Fibroblast of skin of scalp (primary cell): ENCODE measurements around the gene ACSL1.
A peak's percentile ranks its signal among the peaks of the same experiment; 100 is the strongest.
"Not testable (repeated sequence)": the region's sequence is repeated elsewhere in the genome, so short reads cannot be mapped to it uniquely, and the experiment has no call there.

Source experiments
- DNase-seq: peaks from one replicate; pipeline ENCODE4 v3.0.0-alpha.2; 2013

ACSL1 gene

DNA sequence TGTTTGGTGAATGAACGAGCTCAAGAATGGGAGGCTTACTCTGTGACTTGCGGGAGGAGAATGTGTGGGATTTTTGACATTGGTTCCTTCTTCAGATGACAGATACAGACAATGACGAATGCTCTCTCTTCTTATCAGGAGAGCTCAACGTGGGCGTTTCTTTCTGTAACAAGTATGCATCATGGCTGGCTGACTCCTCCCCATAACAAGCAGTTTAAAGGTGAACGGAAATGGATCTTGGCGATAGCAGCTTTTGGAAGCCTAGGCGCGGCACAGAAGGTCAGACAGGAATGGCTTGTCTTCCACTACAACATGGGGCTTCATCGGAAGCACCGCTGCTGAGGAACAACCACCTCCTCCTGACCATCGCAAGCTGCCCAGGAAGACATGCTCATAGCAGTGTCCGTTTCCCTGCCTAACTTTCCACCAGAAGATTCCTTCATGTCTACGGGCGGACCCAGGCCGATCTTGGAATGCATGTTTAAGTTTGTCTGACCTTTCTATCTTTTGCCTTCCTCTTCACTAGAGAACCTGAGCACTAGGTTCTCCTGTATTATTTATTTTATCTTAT lies 18.3 kb upstream of the ACSL1 start:
- DNase-seq, result no peak

DNA sequence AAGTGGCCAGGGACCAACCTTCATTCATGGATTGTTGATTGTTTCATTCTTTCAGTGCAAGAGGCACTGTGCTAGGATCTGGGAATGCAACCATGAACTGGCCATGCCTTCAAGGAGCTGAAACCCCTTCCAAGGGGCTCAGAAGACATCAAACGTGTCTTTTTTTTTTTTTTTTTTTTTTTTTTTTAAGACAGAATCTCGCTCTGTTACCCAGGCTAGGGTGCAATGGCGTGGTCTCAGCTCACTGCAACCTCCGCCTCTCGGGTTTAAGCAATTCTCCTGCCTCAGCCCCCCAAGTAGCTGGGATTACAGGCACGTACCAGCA lies 13.3 kb upstream of the ACSL1 start:
- not testable (repeated sequence) for DNase-seq

GRCh38 chr4:184838249-184839074 lies 12.7 kb upstream of the ACSL1 start:
- no peak for DNase-seq

DNA sequence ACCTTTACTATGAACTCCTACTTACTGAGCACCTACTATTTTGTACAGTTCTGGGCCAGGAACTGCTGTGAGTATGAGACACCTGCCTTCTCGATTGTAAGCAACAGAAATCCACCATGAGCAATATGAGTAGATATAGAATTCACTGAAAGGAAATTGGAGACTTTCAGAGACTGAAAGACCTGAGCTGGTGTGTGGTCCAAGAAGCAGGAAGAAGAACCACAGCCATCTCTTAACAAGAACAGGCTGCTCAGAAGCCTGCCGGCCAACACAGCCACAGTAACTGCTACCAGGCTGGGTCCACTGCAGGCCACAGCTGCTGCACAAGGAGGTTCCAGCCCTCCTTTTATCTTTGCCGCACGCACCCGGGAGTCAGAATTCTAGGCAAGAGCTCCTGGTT lies 10.8 kb upstream of the ACSL1 start:
- DNase-seq, result no peak

DNA sequence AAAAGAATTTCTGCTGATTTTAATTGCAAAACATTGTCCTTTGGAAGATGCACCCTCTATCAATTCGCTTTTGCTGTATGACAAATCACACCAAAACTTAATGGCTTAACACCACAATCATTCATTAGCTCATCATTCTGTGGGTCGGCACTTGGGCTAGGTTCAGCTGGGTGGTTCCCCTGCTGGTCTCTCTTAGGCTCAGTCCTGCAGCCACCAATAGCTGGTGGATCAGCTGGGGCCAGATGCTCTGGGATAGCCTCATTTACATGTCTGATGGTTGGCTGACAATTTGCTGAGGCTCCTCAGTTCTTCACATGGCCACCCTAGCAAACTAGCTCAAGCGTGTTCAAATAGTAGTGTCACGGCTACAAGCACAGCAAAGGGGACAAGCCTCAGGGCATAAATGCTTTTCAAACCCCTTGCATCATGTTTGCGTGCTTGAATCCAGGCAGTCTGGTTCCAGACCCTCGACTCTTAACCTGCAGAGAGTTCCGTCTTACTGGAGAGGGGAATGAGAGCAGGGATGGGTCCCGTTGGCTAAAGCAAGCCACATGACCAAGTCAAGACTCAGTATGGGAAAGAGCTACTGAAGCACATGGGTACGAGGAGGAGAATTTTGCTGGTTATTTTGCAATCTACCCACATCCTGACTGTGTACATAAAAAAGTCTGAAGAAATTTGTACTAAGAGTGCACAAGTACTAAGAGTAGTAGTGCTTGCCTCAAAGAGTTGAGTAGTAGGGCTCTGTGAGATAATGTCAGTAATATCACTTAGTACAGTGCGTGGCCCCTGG lies 7.5 kb upstream of the ACSL1 start:
- DNase-seq, result no peak

DNA sequence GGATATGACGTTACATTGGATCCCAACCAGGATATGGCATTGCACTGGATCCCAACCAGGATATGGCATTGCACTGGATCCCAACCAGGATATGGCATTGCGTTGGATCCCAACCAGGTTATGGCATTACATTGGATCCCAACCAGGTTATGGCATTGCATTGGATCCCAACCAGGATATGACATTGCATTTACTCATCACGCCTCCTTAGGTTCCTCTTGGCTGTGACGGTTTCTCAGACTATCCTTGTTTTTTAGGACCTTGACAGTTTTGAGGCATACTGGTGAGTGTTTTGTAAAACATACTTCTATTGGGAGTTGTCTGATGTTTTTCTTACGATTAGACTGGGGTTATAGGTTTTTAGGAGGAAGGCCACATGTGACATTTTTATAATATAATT lies 5.4 kb upstream of the ACSL1 start:
- DNase-seq, result no peak

- no peak for DNase-seq
Observed at GRCh38 chr4:184826691-184827270, 1.0 kb upstream of the ACSL1 start.

DNA sequence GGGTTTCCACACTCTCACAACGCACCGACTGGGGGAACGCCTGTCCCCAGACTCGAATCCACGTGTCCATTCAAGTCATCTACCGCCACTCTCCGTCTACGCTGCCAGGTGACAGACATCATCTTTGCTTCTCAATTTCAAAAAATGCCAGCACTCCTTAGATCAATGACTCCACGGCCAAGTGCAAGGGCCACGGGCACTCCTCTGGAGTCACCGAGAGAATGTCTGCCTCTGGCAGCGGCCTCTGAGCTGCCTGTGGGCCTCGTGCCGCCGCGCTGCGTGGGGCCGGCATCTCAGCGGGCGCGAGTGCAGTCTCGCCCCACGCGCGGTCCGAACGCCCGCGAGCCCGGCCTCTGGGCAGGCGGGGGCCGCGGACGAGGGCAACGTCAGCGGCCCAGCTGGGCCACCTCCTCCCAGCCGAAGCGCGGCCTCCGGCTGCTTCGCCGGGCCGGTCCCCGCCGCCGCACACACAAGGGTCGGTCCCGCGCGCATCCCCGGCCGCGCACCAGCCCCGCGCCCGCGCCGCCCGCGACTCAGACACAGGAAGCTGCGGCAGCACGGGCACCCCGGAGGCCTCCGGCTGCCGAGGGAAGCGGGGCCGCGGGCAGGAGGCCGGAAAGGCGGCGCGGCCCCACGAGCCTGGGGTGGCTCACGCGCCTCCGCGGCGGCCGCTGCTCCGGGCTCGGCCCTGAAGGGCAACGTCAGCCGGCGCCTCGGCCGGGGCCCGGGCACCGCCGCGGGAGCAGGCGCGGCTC lies 450 bp downstream of the ACSL1 start:
- peak; percentile 12 for DNase-seq

- DNase-seq, result no peak
Observed at GRCh38 chr4:184824776-184825084, 1.0 kb downstream of the ACSL1 start.

DNA sequence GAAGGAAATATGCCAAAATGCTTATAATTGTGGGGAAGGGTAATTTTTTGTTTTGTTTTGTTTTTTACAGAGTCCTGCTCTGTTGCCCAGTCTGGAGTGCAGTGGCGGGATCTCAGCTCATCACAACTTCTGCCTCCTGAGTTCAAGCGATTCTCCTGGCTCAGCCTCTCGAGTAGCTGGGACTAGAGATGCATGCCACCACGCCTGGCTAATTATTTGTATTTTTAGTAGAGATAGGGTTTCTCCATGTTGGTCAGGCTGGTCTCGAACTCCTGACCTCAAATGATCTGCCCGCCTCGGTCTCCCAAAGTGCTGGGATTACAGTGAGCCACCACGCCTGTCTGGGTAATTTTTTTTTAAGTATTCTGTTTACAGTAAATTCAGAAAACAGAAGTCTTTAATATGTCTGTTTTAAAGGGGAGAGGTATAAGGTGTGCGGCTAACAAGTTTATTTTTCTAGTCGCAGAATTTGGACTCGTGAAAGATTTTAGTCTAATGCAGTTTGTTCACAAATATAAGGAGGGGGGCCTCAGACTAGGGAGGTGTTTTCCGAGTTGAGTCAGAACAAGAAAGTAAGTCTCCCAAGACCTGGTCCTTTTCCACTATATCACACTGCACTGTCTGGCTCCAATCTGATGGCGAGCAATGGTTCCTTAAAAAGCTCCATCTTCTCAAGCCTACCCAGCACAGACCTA lies 1.5 kb downstream of the ACSL1 start:
- DNase-seq, result no peak

DNA sequence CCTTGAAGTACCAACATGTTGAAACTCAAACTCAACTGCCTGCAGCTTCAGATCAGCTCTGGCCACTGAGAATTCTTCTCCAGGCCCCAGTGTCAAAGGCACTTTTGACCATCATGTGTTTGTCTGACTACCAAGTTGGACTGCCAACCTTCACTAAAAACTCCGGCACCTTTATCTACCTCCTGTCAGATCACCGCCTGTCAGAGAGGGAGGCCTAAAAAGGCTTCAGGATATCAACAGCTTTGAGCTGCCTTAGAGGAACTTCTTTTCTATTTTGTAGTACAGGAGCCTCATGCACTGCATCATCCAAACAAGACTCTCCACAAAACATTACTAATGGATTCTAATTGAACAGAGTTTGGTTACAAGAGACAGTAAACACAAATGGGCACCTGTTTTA lies 2.8 kb downstream of the ACSL1 start:
- no peak for DNase-seq

DNA sequence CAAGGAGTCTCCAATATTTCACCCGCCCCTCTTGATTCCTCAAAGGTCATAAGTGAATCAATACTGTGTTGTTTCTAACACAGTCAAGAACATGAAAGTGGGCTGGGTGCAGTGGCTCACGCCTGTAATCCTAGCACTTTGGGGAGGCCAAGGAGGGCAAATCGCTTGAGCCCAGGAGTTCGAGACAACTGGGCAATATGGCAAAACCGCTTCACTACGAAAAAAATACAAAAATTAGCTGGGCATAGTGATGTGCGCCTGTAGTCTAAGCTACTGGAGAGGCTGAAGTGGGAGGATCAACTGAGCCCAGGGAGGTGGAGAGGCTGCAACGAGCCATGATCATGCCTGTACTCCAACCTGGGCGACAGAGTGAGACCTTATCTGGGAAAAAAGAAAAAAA lies 3.4 kb downstream of the ACSL1 start:
- DNase-seq, result no peak

- no peak for DNase-seq
Observed at GRCh38 chr4:184821242-184821641, 4.5 kb downstream of the ACSL1 start.

GRCh38 chr4:184819786-184820185 lies 6.0 kb downstream of the ACSL1 start:
- no peak for DNase-seq

GRCh38 chr4:184818216-184818564 lies 7.6 kb downstream of the ACSL1 start:
- DNase-seq, result no peak

- DNase-seq, result no peak
Observed at GRCh38 chr4:184817494-184818215, 8.1 kb downstream of the ACSL1 start.

DNA sequence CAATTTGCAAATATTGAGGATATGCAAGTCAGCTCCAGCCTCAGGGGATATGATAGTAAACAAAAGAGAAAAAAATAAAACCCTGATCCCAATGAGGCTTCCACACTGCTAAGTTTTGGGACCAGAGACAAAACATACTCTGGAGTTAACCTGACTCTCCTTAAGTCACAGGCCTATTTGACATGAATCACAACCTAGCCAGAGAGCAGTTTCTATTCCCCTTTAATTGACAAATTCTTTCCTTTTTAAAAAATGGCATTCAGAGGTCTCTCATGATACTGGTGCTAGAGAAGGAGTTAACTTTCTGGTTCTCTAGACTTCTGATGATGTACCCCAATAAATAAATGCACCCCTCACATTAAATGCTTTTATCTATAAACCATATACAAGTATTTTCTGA lies 8.8 kb downstream of the ACSL1 start:
- DNase-seq, result no peak

DNA sequence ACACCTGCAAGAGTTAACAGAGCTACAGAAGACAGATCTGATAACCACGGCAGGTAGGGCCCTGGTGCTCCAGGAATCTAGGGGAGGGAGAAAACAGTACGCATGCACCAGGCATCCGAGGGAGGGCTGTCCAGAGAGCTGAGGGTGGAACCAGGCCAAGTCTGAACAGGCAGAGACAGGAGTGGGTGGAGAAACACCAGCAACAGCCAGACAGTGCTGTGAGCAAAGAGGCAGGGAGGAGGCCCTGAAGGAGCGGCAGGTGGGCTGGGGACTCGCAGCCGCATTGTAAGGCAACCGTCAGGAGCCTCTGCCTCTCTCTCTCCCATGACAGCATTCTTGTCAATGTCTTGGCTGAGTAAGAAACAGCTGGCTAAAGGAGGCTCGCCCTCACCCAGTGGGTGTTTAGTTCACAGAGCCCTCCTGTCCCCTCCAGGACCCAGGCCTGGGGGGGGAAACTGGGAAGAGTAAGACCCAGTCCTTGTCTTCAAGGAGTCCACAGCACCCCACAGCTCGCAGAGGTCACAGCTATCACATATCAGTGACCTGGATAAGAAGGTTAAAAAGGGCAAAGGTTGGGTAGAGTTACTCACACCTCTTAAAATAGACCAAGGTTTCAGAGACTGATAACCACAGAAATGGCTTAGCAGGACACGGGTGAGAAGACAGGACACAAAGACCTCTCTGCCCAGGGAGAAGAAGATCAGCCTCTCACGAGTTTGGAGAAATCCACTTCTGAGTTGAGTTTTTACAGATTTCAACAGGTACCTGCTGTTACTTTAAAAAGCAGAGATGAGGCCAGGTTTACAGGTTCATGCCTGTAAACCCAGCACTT lies 10.5 kb downstream of the ACSL1 start:
- DNase-seq, result peak; percentile 34

DNA sequence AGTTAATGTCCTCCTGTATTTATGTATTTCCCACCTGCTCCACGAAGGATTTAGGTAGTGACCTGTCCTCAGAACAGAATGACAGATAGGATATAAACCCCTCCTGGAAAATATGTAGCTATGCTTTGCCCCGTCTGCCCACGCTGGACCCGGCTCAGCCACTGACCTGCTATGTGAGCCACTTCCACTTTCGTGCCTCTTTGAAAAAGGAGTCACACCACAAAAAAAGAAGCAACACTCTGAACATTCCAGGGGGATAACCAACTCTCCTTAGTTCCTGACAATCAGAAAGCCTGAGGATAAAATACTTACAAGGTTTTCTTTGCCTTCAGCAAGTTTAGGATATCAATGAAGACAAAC lies 11.1 kb downstream of the ACSL1 start:
- no peak for DNase-seq

- DNase-seq, result no peak
Observed at GRCh38 chr4:184812651-184813181, 13.1 kb downstream of the ACSL1 start.

DNA sequence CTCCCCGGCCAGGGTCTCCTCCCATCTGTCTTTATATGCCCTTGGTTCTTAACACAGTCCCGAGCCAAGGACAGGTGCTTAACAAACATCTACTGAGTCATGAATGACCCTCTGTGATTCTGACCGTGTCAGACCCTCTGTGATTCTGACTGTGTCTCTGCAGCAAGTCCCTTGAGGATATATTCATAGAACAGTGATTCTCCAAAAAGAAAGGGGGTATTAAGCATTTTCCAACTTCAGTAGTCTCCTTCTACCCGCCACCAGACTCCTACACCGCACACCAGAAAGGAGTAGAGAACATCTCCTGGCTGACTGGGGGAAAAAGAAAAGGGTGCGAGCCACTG lies 13.6 kb downstream of the ACSL1 start:
- DNase-seq, result no peak
